Activated naive CD4-positive, alpha-beta T cell treated with Interleukin-2 at 50 U/mL for 16 hours (primary cell): Measurements from ENCODE around the gene HTR1A.

Experiments used
- DNase-seq: peaks from one replicate; pipeline ENCODE4 v3.0.0-alpha.2; 2020

HTR1A gene

DNA sequence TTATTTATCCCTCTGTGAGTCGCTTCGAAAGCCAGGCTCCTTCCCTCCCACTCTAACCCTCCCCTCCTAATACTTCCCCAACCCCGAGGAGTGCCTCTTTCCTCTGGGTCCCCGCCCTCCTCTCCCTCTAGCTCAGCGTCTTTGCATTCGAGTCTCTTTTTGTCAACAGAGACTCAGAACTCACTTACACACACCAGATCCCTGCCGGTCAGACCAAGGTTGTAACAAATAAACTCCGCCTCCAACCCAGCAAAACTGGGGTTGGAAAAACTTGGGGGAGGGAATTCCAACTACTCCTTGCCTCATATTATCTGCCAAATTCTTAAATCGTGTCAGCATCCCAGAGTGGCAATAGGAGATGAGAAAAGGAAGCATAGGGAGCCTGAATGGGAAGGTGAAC is at the start of gene HTR1A:
Gene HTR1A, minus strand, starts transcription at position 167 of the 400 bp plus-strand sequence. CDS start 726 bp downstream, outside the sequence.
- DNase-seq, result no peak

DNA sequence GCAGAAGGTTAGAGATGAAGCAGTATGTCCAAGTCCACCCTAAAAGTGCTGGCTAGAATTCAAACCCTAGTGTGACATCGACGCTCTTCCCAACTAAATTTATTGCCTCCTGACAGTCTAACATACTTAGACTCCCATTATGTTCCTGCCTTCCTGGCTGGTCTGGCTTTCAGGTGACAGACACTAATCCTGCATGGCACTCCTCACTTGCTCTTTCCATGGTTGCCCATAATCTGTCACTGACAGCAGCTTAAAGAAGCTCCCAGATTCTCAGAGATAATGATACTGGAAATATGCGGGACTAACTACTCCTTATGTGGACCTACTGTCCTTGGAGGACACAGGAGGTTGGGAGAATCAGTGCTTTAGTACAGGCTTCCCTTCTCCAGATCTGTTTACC is 41.7 kb upstream of the HTR1A start:
- no peak for DNase-seq

DNA sequence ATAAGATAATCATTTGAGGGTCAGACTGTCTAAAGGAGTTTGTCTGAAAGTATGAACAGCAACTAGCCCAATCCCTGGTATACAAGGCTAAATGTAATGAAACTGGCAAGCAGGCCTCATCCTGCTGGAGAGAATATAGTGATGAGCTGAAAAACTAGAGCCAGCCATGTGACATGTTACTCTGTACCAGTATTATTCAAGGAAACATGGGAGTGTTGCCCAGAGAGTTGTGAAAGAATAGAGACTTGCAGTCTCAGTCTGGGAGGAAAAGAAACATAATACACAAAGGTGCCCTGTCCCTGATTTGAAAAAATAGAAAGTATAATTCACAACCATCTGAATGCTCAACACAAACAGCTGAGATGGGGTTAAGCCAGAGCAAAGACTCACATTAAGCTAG is 37.9 kb upstream of the HTR1A start:
- no peak for DNase-seq

DNA sequence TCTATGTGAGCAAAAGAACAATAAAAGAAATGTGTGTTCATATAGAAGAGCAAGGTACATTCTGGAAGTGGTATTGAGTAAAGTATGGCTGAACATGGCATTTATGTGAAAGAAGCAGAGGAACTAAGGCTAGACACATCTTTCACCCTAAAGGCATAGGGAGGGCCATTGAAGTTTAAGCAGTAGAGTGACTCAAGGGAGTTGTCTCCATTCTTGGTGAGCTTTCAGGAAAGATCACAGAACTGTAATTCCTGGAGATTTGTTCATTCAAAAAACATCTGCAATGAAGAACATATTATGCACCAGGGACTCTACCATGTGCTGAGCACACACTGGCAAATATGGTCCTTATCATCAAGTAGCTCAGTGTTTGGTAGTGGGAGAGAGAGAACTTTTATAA is 24.8 kb upstream of the HTR1A start:
- no peak for DNase-seq

DNA sequence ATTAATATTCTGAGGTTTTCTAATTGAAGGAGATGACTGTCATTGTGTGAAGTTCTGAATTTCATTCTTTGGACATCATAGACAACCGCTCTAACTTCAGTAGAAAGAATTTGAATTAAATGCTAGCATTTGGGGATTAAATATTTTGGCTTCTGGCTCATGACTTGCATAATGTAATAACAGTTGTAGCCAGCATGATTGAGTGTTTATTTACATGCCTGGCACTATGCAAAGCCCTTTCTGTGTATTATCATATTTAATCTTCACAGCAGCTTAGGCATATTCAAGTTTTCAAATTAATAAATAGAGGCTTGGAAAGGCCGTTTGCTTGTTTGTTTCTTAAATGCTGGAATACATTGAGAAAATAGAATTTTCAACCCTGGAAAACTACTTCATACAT is 19.6 kb upstream of the HTR1A start:
- no peak for DNase-seq

DNA sequence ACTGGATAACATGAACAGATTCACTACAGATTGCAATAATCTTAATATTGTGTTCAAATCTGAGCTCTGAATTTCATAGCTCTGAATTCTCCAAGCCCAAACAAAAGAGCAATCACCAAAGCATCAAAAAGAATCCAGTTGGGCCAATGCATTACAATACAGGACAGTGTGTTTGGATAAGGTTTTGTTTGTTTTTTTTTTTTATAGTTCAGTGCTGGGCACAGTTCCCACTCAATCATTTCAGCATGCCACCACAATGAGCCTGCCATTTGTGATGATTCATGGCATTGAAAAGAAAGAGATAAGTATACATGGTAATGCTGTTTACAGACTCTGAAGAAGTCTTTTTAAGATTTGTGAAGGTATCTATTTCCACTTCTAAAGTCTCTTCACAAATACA is 1.7 kb upstream of the HTR1A start:
- DNase-seq, result no peak

DNA sequence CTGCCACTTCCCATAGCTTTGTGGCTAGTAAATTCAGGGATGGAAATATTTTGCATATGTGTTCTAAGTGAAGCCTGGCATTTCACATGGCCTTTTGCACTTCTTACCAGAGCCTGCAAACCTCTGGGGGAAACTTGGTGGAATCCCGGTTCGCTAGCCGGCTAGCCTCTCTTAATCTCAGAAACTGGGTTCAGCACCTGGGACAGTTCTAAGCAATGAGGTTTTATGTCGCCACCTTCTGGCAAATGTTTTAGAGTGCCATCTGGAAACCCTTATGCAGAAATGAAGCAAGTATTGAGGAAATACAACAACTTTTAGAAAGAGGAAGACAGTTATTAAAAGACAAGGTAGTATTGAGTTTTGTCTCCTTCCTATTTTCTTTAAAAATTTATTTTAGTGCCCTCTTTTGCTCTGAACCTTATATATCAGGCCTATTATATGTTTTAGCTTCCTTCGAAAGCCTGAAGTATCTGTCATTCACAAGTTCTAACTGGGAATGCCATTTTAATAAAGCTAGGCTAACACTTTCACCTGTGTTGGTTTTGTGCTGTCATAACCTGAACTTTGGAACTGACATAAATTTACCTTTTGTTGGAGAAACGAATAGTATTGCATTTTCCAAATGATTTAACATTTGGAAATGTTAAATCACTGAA is 963 bp upstream of the HTR1A start:
- DNase-seq, result no peak

DNA sequence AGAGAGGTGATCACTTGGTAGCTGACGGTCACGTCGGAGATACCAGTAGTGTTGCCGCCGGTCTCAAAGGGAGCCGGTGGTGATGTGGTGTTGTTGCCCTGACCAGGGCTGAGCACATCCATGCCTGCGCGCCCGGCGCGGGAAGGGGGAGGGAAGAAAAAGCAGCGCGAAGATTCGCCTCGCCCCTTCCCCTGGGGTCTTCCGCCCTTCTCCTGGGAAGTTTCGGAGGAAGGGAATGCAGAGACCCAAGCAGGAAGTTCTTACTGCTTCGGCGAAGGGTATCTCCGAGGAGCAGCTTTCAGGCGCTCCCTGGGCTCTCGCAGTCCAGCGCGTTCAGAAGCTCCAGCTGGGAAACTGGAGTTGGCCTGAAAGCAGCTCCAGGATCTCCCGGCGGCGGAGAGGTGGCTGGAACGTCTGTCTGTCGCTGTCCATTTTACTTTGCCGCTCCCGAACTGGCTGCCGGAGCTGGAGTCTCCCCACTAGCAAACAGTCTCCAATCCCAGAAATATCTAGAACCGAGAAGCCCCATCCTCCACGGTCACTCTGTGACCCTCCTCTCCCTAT is 565 bp downstream of the HTR1A start:
- DNase-seq, result no peak

DNA sequence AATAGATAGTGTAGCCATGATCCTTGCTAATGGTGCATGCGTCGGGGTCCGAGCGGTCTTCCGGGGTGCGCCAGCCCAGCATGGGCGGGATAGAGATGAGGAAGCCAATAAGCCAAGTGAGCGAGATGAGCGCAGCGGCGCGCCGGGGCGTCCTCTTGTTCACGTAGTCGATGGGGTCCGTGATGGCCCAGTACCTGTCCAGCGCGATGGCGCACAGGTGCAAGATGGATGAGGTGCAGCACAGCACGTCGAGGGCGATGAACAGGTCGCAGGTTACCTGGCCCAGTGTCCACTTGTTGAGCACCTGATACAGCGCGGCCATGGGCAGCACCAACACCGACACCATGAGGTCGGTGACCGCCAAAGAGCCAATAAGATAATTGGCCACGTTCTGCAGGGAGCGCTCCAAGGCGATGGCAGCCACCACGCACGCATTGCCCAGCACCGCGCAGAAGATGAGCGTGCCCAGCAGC is 1.1 kb downstream of the HTR1A start:
- DNase-seq, result no peak

DNA sequence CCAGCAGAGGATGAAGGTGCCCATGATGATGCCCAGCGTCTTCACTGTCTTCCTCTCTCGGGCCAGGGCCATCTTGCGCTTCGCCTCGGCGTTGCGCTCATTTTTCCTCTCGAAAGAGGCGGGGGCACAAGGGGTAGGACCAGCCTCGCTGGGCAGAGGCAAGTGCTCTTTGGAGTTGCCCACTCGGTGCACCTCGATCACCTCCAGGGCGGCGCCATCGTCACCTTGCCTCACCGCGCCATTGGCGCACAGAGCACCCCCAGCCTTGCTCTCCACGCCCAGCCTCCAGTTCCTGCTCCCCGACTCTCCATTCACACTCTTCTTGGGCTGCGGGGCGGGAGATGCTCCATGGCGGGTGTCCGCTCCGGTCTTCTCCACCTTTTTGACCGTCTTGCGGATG is 1.6 kb downstream of the HTR1A start:
- no peak for DNase-seq

DNA sequence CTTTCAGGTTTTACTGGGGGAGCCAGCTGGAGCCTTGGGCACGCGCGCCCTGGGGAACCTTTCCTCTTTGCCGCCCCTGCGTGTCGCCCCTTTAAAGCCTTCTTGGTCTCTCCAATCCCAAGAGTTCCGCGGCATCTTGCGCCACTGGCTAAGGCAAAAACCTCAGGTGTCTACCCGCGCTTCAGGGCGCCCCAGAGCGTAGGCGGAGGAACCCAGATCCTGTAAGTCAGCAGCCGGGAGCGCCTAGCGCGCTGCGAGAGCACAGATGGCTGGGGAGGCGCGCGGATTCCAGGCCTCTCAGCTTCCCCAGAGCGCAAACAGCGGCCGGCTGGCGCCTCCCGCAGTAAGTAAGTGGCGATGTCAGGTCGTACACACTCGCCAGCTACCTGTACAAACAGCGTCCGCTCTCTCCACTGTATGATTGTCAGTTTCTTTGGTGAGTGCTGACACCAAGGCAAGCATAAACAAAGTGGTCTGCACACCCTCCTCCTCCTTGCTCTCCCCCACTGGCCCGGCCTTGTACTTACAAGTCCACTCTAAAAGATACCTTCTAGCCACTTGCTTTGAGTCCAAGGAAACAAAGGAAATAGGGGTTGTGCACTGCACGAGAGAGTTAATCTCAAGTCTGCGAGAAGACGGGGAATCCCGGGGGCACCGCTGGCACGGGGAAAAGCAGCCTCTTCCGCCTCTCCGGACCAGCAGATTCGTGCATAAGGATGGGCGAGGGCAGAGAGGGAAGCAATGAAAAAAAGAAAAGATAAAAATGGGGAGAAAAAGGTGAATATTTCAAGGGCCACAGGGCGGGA is 2.9 kb downstream of the HTR1A start:
- no peak for DNase-seq

DNA sequence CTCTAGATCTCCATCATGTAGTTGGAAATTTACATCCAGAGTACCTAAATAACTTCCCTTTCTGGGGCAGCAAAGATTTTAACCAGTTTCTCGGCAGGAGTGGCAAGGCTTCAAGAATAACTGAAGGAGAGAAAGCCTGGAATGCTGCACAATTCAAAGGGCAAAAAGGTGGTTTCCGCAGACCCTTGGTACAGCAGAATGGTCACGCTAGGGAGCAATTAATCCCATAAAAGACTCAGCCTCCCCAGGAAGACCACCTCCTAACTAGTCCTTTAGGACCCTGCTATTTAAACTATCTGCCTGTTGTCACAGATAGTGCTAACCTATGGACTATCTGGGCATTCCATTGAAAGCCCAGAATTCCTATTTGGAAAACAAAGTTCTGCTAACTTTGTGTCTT is 3.6 kb downstream of the HTR1A start:
- DNase-seq, result no peak

DNA sequence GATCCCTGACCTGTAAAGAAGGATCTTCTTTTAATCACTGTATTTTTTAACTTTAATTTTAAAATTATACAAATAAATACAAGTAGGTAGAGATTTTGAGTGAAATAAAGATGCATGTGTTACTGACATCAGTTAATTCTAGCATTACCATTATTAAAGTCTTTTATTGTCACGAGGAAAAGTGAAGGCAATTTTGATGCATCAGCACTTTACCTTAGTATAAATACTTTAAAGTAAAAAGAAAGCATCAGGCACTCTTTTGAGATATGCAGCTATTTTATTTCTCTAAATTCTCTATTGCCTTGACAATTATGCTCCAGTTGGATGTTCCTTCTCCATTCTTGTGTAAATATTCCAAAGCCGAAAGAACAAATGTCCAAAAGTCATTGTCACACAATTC is 4.6 kb downstream of the HTR1A start:
- DNase-seq, result no peak

DNA sequence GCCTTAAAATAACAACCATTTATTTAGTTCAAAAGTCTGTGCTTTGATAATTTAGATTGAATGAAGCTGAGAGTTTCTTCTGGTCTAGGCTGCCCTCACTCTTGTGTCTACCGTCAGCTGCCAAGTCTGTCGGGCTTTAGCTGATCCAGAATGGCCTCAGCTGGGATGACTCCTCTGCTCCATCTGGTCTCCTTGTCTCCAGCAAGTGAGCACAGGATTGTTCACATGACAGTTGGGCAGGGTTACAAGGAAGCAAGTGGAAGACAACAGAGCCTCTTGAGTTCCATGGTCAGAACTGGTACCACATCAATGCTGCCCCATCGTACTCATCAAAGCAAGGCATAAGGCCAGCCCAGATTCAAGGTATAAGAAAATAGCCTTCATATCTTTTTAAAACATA is 9.0 kb downstream of the HTR1A start:
- no peak for DNase-seq

DNA sequence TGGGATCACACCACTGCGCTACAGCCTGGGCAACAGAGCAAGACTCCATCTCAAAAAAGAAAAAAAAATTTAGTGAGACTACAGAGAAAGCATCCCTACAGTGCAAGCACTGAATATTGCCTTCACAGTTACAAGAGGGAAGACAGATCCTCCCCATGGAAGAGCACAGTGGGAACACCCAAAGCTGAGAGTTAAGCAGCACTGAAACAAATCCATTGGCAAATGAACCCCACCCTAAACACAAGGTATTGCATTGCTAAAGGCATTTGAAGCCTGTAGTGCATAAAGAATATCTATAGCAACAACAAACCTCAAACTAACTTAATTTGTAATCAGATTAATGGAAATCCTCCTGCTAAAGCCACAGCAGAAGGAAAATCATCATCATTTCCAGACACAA is 27.1 kb downstream of the HTR1A start:
- no peak for DNase-seq

DNA sequence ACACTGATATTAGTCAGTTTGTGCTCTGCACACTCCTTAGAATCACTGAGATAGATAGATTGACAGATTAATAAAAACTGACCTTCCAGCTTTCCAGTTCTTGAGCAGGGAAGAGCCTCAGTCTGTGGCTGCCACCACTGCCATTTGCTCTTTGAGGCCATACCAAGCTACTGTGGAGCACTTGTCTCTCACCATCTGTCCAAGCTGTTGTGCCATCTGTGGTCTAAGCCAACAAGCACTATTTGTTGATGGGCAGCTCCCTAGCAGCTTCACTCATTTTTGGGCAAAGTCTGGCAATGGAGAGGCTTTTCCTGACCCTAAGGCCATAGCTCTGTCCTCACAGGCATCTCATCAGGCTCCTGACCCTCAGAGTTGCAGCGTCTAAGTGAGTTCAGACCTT is 30.4 kb downstream of the HTR1A start:
- DNase-seq, result no peak

DNA sequence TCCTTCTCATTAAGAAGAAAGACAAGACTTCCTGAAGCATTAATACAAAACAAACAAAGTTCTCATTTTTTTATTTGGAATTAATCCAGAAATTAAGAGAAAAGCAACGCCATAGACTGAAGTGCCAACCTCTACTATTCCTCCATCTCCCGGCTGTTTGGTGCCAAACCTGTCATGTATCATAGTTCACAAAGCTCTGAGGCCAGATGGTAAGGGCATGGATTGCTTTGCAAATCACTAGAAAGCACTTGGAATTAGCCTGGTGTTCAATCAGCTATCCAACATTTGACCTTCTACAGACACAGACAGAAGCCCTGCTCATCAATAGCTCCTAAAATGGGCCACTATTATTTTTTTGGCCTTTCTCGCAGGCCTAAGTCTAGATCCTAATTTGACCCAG is 33.8 kb downstream of the HTR1A start:
- no peak for DNase-seq

DNA sequence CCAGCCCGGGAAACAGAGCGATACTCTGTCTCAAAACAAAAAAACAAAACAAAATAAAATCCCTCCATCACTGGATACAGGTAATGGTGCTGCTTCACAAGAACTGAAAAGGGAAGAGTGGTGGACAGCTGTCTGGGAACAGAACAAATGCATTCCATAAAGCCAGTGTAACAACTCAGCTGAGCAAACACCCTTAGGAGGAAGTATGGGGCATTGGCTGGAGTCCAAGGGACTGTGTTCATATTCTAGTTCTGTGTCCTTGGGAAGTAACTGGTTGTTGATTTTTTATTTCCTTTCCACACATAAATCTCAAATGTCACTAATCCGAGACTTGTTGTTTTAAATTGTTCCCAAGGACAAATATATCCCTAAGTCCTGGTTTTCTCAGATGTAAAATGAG is 38.3 kb downstream of the HTR1A start:
- no peak for DNase-seq

DNA sequence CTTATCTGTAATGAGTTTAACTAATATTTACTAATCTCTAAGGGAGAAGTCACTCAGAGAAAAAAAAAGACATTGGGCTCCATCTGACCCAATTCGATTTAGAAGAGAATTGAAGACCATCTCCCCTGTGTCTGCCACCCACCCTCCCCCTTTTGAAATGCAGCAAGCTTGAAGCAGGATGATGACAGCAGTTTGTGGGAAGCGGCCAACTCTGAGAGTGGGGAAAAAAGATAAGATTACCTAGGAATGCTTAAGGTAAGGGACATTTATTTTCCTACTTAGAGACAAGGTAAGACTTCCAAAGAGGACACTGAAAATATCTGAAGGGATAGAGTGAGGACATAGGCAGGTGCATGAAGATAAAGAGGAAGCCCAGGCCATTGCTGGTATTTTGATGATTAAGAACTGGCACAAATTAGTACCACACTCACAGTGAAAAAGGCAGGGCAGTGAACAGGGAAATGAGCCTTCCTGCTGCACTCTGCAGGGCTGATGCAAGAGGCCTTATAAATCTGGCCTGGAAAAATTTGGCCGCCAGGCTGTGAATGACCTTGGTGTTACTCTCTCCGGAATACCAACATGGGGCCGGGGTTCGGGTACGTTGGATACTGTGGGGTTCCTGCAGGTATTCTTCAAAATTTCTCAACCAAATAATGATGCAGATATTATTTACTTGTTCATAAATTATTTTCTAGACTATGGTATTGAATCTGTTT is 42.3 kb downstream of the HTR1A start:
- no peak for DNase-seq

DNA sequence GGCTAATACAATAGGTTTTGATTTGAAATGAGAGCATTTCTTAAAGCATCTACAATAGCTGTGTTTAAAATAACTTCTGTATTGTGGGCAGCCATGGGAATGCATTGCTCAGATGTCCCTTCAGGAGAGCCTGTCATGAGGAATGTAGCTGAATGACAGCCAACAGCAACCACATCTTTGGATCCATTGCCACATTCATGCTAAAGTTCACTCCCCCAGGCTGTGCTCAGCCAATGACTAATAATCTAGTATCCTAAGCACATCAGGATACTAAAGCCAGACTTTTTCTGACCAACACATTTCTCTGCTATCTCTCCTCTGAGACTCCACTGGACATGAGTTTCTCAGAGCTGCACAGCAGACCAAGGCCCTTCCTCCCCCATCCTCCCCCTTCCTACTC is 45.5 kb downstream of the HTR1A start:
- DNase-seq, result no peak

DNA sequence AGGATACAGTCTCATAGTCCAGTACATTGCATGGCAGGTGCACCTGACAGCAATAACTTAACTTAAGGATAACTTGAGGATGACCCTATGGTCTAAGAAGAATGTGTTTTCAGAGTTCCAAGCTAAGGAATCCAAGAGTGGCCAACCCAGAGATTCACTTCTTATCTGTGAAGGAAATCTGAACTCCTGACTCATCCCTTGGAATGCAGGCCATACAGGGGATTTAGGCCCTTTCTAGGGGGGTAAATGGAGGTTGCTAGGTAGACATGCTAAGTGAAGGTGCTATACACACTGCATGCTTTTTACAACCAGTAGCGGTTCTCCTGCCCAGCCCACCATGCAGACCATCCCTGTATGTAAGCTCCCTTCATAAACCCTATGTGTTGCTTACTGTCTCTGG is 50.4 kb downstream of the HTR1A start:
- no peak for DNase-seq
